HG02610 (cell line): ENCODE results near the gene TCEA2.
"Not testable (repeated sequence)": the region's sequence is repeated elsewhere in the genome, so short reads cannot be mapped to it uniquely, and the experiment has no call there.

Experiments used
- ATAC-seq: cut with Tn5 transposase; IDR thresholded peaks from one replicate; pipeline ENCODE4 v1.9.1; 2021; ENCODE audit warnings: mild to moderate bottlenecking, moderate library complexity; ENCODE audit not compliant: unreplicated experiment

The TCEA2 gene

GRCh38 chr20:64076061-64076997 is 13.3 kb downstream of the TCEA2 start:
- ATAC-seq: no peak

- ATAC-seq: peak; percentile 37
Observed at GRCh38 chr20:64077094-64077493, 14.1 kb downstream of the TCEA2 start.

GRCh38 chr20:64077541-64077875 is 14.5 kb downstream of the TCEA2 start:
- ATAC-seq: no peak

GRCh38 chr20:64077876-64078551 is 15.0 kb downstream of the TCEA2 start:
- ATAC-seq: no peak

GRCh38 chr20:64078934-64079272 is 15.9 kb downstream of the TCEA2 start:
- ATAC-seq: no peak

GRCh38 chr20:64079273-64080012 is 16.4 kb downstream of the TCEA2 start, which contains the start of gene RGS19:
TSS of gene RGS19 (minus strand) at chr20:64079518. CDS start at chr20:64076886, 2,632 bp downstream.
- ATAC-seq: peak; percentile 32

- no peak for ATAC-seq
Observed at GRCh38 chr20:64080013-64080812, 17.2 kb downstream of the TCEA2 start, which contains the start of gene OPRL1. TSS of gene OPRL1 (plus strand) at chr20:64080082. CDS start at chr20:64092721, 12,639 bp downstream.

- no peak for ATAC-seq
Observed at GRCh38 chr20:64080813-64081623, 18.0 kb downstream of the TCEA2 start.

GRCh38 chr20:64081624-64081964 is 18.6 kb downstream of the TCEA2 start:
- no peak for ATAC-seq

- ATAC-seq: no peak
Observed at GRCh38 chr20:64082126-64082731, 19.2 kb downstream of the TCEA2 start.

- no peak for ATAC-seq
Observed at GRCh38 chr20:64082820-64083377, 19.9 kb downstream of the TCEA2 start.

GRCh38 chr20:64083378-64083803 is 20.4 kb downstream of the TCEA2 start:
- ATAC-seq: no peak

GRCh38 chr20:64083804-64084684 is 21.0 kb downstream of the TCEA2 start, which contains the start of gene LKAAEAR1:
TSS of gene LKAAEAR1 (minus strand) at chr20:64084398. CDS start at chr20:64084219, 179 bp downstream.
- ATAC-seq: no peak

- ATAC-seq: no peak
Observed at GRCh38 chr20:64084685-64085152, 21.7 kb downstream of the TCEA2 start.

GRCh38 chr20:64086801-64087200 is 23.8 kb downstream of the TCEA2 start:
- no peak for ATAC-seq

- ATAC-seq: not testable (repeated sequence)
Observed at GRCh38 chr20:64087226-64087825, 24.3 kb downstream of the TCEA2 start.

GRCh38 chr20:64088586-64088985 is 25.6 kb downstream of the TCEA2 start:
- not testable (repeated sequence) for ATAC-seq
